ENCODE results near the gene MMEL1.

- no peak for TF ChIP-seq SPI1 (IDR thresholded peaks at IDR 0.05; ENCODE audit: borderline replicate concordance, low read depth)
- no peak for TF ChIP-seq POLR2AphosphoS5 (IDR thresholded peaks at IDR 0.05; ENCODE audit: low read depth)
These were observed 36.1 kb downstream of the MMEL1 start for GRCh38 chr1:2596530-2597333.
